H1 (cell line): ENCODE results near the gene RRP1B. TPM values are rescaled to one million over a fixed set of nuclear protein-coding genes. Genes with fewer than 3 reads are reported as not detected.
A peak's percentile ranks its signal among the peaks of the same experiment; 100 is the strongest.

ENCODE experiments used
- CTCF ChIA-PET: fragments of 300-600 bp; sonication (Branson Sonifier 250); formaldehyde crosslinking; loops from one replicate; lab custom pipeline; 2021; ENCODE audit not compliant: partially characterized antibody; lab: Charles Lee
- POLR2A ChIA-PET: fragments of 300-600 bp; sonication (Branson Sonifier 250); formaldehyde crosslinking; loops from one replicate; lab custom pipeline; 2021; ENCODE audit warnings: inconsistent platforms; ENCODE audit not compliant: partially characterized antibody; lab: Charles Lee
- DNase-seq, 2 experiments: peaks; one replicate each; pipeline versions ENCODE4 v3.0.0 to v3.0.0-alpha.2; 2010 to 2022; ENCODE audit warnings: low spot score in 2 of 2, low read depth in 1 of 2, mixed read lengths in 1 of 2
- FAIRE-seq: peaks from 2 replicates; lab custom pipeline; 2011; peaks lifted over from hg19 to GRCh38; lab: Jason Lieb, UNC
- H2AFZ ChIP-seq: 2 replicates; pipeline ENCODE4 v1.8.1; 2012; ENCODE audit warnings: low read length, inconsistent platforms
- H2AK5ac ChIP-seq: 2 replicates; pipeline ENCODE4 v1.6.1; 2013; ENCODE audit warnings: low read depth, low read length
- H2BK120ac ChIP-seq: replicated peaks from 2 replicates; pipeline ENCODE3; 2013; ENCODE audit warnings: low read depth, low read length, inconsistent platforms
- H2BK12ac ChIP-seq: 2 replicates; pipeline ENCODE4 v1.6.1; 2013; ENCODE audit warnings: low read depth, low read length
- H2BK15ac ChIP-seq: 2 replicates; pipeline ENCODE4 v1.6.1; 2013; ENCODE audit warnings: low read length
- H2BK20ac ChIP-seq: 2 replicates; pipeline ENCODE4 v1.6.1; 2013; ENCODE audit warnings: low read length
- H2BK5ac ChIP-seq: 2 replicates; pipeline ENCODE4 v1.6.1; 2013; ENCODE audit warnings: low read depth, low read length
- H3K14ac ChIP-seq: 2 replicates; pipeline ENCODE4 v1.6.1; 2013; ENCODE audit warnings: inconsistent platforms; ENCODE audit not compliant: insufficient read length
- H3K18ac ChIP-seq: 2 replicates; pipeline ENCODE4 v1.6.1; 2013; ENCODE audit warnings: low read length; ENCODE audit errors: extremely low read depth
- H3K23ac ChIP-seq: 2 replicates; pipeline ENCODE4 v1.6.1; 2013; ENCODE audit warnings: inconsistent platforms; ENCODE audit not compliant: insufficient read length
- H3K23me2 ChIP-seq: 2 replicates; pipeline ENCODE4 v1.6.1; 2013; ENCODE audit warnings: low read depth, low read length
- H3K27ac ChIP-seq: 2 replicates; pipeline ENCODE4 v1.6.1; 2011; ENCODE audit warnings: low read depth, low read length, inconsistent platforms
- H3K27me3 ChIP-seq, 4 experiments: replicated peaks in 1 of 4; 1 replicate in 1 of 4; 2 replicates in 3 of 4; pipeline versions ENCODE4 v1.6.1 to v1.8.1; 2011 to 2013; ENCODE audit warnings: low read length in 3 of 4, mild to moderate bottlenecking in 3 of 4, inconsistent platforms in 2 of 4, mixed read lengths in 2 of 4, moderate library complexity in 1 of 4; ENCODE audit not compliant: control insufficient read depth in 3 of 4, insufficient read depth in 3 of 4; ENCODE audit errors: extremely low read depth in 1 of 4
- H3K36me3 ChIP-seq, 4 experiments: 2 replicates each; pipeline versions ENCODE4 v1.6.1 to v1.8.1; 2011 to 2013; ENCODE audit warnings: mild to moderate bottlenecking in 4 of 4, low read length in 3 of 4, moderate library complexity in 2 of 4, control low read depth in 1 of 4, inconsistent platforms in 1 of 4; ENCODE audit not compliant: insufficient read depth in 4 of 4, control insufficient read depth in 2 of 4
- H3K4ac ChIP-seq: replicated peaks from 2 replicates; pipeline ENCODE3; 2013; ENCODE audit warnings: low read length, low read depth, mixed read lengths, inconsistent platforms; ENCODE audit not compliant: insufficient read length
- H3K4me1 ChIP-seq, 4 experiments: replicated peaks in 1 of 4; 1 replicate in 1 of 4; 2 replicates in 3 of 4; pipeline versions ENCODE4 v1.6.1 to v1.8.1; 2011 to 2013; ENCODE audit warnings: low read length in 3 of 4, inconsistent platforms in 2 of 4, mixed read lengths in 1 of 4; ENCODE audit not compliant: insufficient read depth in 4 of 4, control insufficient read depth in 3 of 4
- H3K4me2 ChIP-seq, 2 experiments: 2 replicates each; pipeline versions ENCODE4 v1.6.1 to v1.8.1; 2011 to 2013; ENCODE audit warnings: low read depth in 2 of 2, low read length in 2 of 2, control low read depth in 1 of 2, inconsistent platforms in 1 of 2, mild to moderate bottlenecking in 1 of 2; ENCODE audit not compliant: insufficient read depth in 1 of 2
- H3K4me3 ChIP-seq, 4 experiments: fragments of 200-600, 300-600 bp in 1 of 4; sonication (generic), shearing (Covaris generic), sonication (Bioruptor Twin) in 1 of 4; 2 replicates each; pipeline versions ENCODE4 v1.5.1 to v1.8.1; 2011 to 2016; ENCODE audit warnings: low read length in 4 of 4, low read depth in 3 of 4, control low read depth in 2 of 4, inconsistent platforms in 2 of 4, mild to moderate bottlenecking in 2 of 4, mixed read lengths in 1 of 4, moderate library complexity in 1 of 4; ENCODE audit not compliant: insufficient read depth in 2 of 4; ENCODE audit errors: extremely low read depth in 1 of 4
- H3K56ac ChIP-seq: replicated peaks from 2 replicates; pipeline ENCODE3; 2013; ENCODE audit warnings: low read depth, mild to moderate bottlenecking, mixed read lengths, low read length, inconsistent platforms; ENCODE audit not compliant: insufficient read length
- H3K79me1 ChIP-seq: 2 replicates; pipeline ENCODE4 v1.6.1; 2013; ENCODE audit warnings: low read depth, low read length, control low read depth
- H3K79me2 ChIP-seq, 2 experiments: 2 replicates each; pipeline versions ENCODE4 v1.6.1 to v1.8.1; 2012 to 2013; ENCODE audit warnings: low read length in 2 of 2, mild to moderate bottlenecking in 2 of 2, inconsistent platforms in 1 of 2; ENCODE audit not compliant: insufficient read depth in 2 of 2, control insufficient read depth in 1 of 2
- H3K9ac ChIP-seq, 4 experiments: replicated peaks in 1 of 4; 1 replicate in 1 of 4; 2 replicates in 3 of 4; pipeline versions ENCODE4 v1.6.1 to v1.8.1; 2011 to 2013; ENCODE audit warnings: low read depth in 3 of 4, low read length in 3 of 4, control low read depth in 2 of 4, mild to moderate bottlenecking in 2 of 4, moderate library complexity in 2 of 4, inconsistent platforms in 1 of 4; ENCODE audit errors: extremely low read depth in 1 of 4
- H3K9me3 ChIP-seq, 2 experiments: 2 replicates each; pipeline versions ENCODE4 v1.6.1 to v1.8.1; 2012 to 2013; ENCODE audit warnings: mild to moderate bottlenecking in 2 of 2, moderate library complexity in 2 of 2, control low read depth in 1 of 2, inconsistent platforms in 1 of 2, low read depth in 1 of 2, low read length in 1 of 2, mixed read lengths in 1 of 2; ENCODE audit not compliant: insufficient read depth in 2 of 2
- H4K20me1 ChIP-seq, 2 experiments: replicated peaks in 1 of 2; 2 replicates each; pipeline versions ENCODE3 to v1.8.1; 2011 to 2013; ENCODE audit warnings: inconsistent platforms in 2 of 2, low read length in 2 of 2, mild to moderate bottlenecking in 1 of 2; ENCODE audit not compliant: insufficient read depth in 2 of 2, control insufficient read depth in 1 of 2
- H4K5ac ChIP-seq: 2 replicates; pipeline ENCODE4 v1.6.1; 2013; ENCODE audit warnings: low read length, low read depth, mixed read lengths, inconsistent platforms; ENCODE audit not compliant: insufficient read length
- H4K8ac ChIP-seq: 2 replicates; pipeline ENCODE4 v1.8.0; 2013; ENCODE audit warnings: mild to moderate bottlenecking, moderate library complexity, low read length, inconsistent platforms; ENCODE audit not compliant: insufficient read depth; ENCODE audit errors: extremely low read depth
- H4K91ac ChIP-seq: replicated peaks from 2 replicates; pipeline ENCODE3; 2013; ENCODE audit warnings: low read length, mixed read lengths, inconsistent platforms; ENCODE audit not compliant: insufficient read length
- SRF ChIP-seq: IDR thresholded peaks from 2 replicates; pipeline ENCODE4 v1.6.1; 2011; ENCODE audit warnings: mild to moderate bottlenecking, low read depth, low read length, moderate library complexity
- TAF1 ChIP-seq: IDR thresholded peaks from 2 replicates; pipeline ENCODE4 v1.6.1; 2011; ENCODE audit warnings: mild to moderate bottlenecking, low read depth, low read length
- TBP ChIP-seq: IDR thresholded peaks from 2 replicates; pipeline ENCODE4 v1.6.1; 2011; ENCODE audit warnings: low read depth, low read length, improper control_type of control experiment
- WGBS, 2 experiments: shearing (Covaris generic) in 1 of 2; methylation state at CpG; one replicate each; pipeline versions ENCODE4 v1.1.6 to v1.1.7; 2013 to 2015; ENCODE audit warnings: low lambda C conversion rate in 2 of 2, mixed read lengths in 2 of 2, inconsistent platforms in 1 of 2, low coverage in 1 of 2, missing lambda C conversion rate in 1 of 2; ENCODE audit not compliant: insufficient replicate concordance in 2 of 2, insufficient coverage in 1 of 2, insufficient read length in 1 of 2; ENCODE audit errors: extremely low coverage in 1 of 2, missing lambda C conversion rate in 1 of 2; 5-methylcytosine and 5-hydroxymethylcytosine counted together
- polyA plus RNA-seq, 7 experiments: library from polyadenylated mRNA; depleted of rRNA in 3 of 7; stranded (reverse) in 5 of 7; unstranded in 2 of 7; fragments of >200 nt in 5 of 7; fragments of 200-250 nt in 2 of 7; gene quantifications; 1 replicate in 5 of 7; 2 replicates in 1 of 7; 4 replicates in 1 of 7; pipeline versions ENCODE4 v1.2.1 to v1.2.3, GENCODE V29; 2011 to 2013; ENCODE audit warnings: missing spikeins in 2 of 7, mixed read lengths in 2 of 7
- total RNA-seq: library from RNA; stranded (reverse); fragmentation: NEBNext Ultra II Directional; extraction: Animal tissue kit (Norgen Biotek cat#: 25700); gene quantifications from 2 replicates; pipeline ENCODE4 v1.2.1, GENCODE V29; 2021

The RRP1B gene
- total and polyA plus RNA-seq, 2 of the 8 experiments (the other 6 are each of a cell fraction or from before 2014, with no cell fraction given): 25.8 to 97.3 TPM

GRCh38 chr21:43644609-43645008 lies 14.8 kb upstream of the RRP1B start:
- FAIRE-seq (no peak), DNase-seq (no peak)
- Histone ChIP-seq H2BK15ac (no peak overlapping the region), H3K56ac (no peak overlapping the region), H4K5ac (no peak overlapping the region), H3K9me3 (no peaks in the 10 kb centered on the region), H4K20me1 (no peaks in the 10 kb centered on the region), H3K27ac (no peak overlapping the region), H3K4me2 (no peak overlapping the region), H2AFZ (no peak overlapping the region), H3K14ac (no peak overlapping the region), H3K27me3 (no peaks in the 10 kb centered on the region), H4K91ac (peak overlapping the region; percentile 20), H3K9ac (no peak overlapping the region), H3K36me3 (no peaks in the 10 kb centered on the region), H3K4ac (no peak overlapping the region), H3K23me2 (no peaks in the 10 kb centered on the region), H3K4me3 (no peak overlapping the region), H2BK20ac (no peak overlapping the region), H2BK12ac (no peak overlapping the region), H3K79me1 (no peaks in the 10 kb centered on the region), H3K23ac (no peak overlapping the region), H3K18ac (no peak overlapping the region), H3K79me2 (no peaks in the 10 kb centered on the region), H2AK5ac (no peak overlapping the region), H2BK5ac (no peak overlapping the region), H2BK120ac (no peak overlapping the region), H3K4me1 (no peaks in the 10 kb centered on the region), H4K8ac (no peak overlapping the region)
- POLR2A ChIA-PET: no interaction called here
- CTCF ChIA-PET: interaction anchor here (1.0 to 5.1 kb wide), 3 partner anchors 20 to 48 kb away, joined by 3 to 47 read pairs (median 3); no protein-coding TSS in a partner anchor
- WGBS, 2 experiments: 95% methylated on average over 6 of the region's 6 CpGs; no CpG with 5 or more reads in 1 of the 2 experiments
- TF ChIP-seq SRF (no peak), TBP (no peak), TAF1 (no peak)
